ENCODE measurements around the gene CRYBB2.

- TF ChIP-seq CTCF (IDR thresholded peaks at IDR 0.05; ENCODE audit: insufficient read depth, low read length) (no peak), REST (IDR thresholded peaks at IDR 0.05; ENCODE audit: insufficient replicate concordance, low read depth) (no peak), POLR2AphosphoS5 (IDR thresholded peaks at IDR 0.05; ENCODE audit: low read depth) (no peak), SPI1 (IDR thresholded peaks at IDR 0.05; ENCODE audit: borderline replicate concordance, low read depth) (no peak), GABPA (IDR thresholded peaks at IDR 0.05; ENCODE audit: low read depth) (no peak)
Observed at GRCh38 chr22:25236417-25236816, 17.0 kb downstream of the CRYBB2 start.
